ENCODE results near the gene LRRC72.
"Not testable (repeated sequence)": the region's sequence is repeated elsewhere in the genome, so short reads cannot be mapped to it uniquely, and the experiment has no call there.

LRRC72 gene

DNA sequence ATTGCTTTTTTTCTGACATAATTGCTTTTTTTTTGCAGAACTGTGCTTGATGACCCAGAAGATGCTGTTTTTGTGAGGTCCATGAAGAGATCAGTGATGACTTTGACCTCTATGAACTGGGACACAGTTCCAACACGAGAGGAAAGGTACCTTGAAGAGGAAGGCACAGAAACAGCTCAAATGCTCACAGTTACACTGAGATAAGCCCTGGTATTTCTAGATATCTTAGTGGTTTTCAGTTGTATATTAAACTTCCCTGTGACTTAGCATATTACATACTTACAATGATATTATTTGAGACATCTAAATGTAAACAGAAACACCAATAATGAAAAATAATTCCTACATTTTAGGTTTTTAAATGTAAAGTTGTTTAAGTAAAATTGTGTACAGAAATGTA lies 54.7 kb downstream of the LRRC72 start:
- no peak for DNase-seq (ENCODE audit: low read depth)

DNA sequence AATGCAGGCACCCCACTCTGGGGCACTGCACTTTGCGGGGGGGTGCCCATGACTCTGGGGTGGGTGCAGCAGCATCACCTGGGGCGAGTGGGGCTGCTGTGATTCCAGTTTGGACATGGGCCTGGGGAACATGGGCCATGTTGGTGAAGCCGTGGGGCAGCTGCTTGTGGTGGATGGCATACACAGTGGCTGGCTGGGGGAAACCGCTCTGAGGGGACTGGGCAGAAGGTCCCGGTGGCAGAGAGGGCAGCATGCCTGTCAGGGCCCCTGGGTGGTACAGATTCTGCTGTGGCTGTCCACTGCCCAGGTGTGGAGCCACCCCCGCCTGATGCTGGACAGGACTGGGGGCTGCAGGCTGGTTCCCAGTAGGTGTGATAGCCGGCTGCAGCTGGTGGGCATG lies 57.2 kb downstream of the LRRC72 start:
- DNase-seq (ENCODE audit: low read depth) = no peak

DNA sequence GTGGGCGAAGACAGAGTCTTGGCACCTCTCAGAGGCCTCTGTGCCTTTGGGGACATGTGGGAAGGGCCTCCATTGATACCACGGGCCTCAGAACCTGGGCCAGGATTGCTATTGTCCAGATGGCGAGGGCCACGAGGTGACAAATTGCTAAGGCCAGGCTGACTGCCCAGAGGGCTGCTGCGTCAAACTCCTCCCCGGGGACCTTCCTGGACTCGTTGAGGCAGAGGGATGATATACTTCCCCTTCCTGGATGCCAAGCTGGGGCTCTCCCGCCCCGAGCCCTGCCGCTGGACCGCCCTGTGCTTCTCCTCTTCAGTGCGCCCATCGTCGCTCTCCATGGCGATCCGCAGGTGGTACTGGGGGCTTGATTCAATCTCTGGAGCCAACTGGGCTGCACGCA lies 58.9 kb downstream of the LRRC72 start:
- DNase-seq (ENCODE audit: low read depth) = no peak

DNA sequence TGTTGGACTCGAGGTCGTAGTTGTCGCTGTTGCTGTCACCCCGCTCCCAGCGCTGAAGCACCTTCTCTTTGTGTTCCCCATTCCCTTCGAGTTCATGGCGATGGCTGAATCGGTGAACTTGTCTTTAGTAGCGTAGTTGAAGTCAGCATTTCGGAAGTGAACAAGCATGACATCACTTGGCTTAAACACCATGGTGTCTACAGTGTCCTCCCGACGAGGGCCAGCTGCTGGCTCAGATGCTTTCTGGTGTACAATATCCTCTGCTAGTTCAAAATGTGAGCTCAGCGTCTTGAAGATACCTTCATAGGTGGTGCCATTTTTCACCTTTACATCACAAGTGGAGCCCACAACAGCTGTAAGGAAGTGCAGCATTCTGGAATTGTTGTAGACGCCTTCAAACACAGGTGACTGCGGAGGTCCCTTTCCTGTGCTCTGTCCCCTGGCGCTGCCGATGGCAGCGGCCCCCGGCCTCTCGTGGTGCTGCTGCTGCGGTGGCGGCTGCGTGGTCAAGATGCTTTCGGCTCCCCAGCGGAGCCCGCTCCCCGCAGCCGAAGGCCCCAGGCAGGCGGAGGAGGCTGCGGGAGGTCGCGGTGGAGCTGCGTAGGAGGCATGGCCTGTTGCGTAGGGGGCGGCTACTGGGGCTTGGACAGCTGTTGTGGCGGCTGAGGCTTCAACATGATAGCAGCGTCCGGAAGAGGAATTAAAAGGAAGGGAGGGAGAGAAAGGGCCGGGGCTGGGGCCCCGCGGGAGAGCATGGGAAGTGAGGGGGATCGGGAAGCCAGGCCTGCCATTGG lies 59.7 kb downstream of the LRRC72 start:
- no peak for DNase-seq (ENCODE audit: low read depth)

DNA sequence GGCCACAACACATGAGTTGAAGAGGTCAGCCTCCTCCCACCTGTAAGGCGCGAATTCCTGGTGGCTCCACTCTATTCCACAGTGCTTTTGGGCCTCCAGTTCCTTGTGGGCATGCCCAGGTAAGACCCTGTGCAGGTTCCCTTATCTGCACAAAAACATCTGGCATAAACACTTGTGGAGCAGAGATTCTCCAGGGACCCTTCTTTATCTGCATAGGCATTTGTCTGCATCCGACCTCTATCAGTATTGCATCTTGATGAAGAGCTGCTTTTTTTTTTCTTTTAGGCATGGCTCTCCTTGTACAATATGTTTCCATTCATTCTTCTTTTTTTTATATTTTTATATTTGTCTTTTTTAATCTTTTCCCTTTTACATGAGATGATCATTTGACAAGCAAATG lies 60.5 kb downstream of the LRRC72 start:
- DNase-seq (ENCODE audit: low read depth) = no peak

DNA sequence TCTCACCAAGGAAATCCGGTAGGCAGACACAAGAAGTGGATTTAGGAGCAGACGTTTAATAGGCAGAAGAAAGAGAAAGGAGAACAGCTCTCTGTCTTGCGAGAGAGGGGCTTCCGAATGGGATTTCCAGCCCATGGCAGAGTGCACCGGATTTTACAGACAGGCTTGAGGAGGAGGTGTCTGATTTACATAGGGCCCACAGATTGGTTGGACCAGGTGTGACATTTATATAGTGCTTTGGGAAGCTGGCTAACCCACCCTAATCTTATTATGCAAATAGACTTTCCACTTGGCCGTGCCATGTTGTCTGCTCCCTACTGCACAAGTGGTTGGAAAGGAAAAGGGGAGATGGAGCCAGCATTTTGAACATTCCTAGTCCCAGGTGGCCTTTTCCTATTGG lies 61.2 kb downstream of the LRRC72 start:
- no peak for DNase-seq (ENCODE audit: low read depth)

DNA sequence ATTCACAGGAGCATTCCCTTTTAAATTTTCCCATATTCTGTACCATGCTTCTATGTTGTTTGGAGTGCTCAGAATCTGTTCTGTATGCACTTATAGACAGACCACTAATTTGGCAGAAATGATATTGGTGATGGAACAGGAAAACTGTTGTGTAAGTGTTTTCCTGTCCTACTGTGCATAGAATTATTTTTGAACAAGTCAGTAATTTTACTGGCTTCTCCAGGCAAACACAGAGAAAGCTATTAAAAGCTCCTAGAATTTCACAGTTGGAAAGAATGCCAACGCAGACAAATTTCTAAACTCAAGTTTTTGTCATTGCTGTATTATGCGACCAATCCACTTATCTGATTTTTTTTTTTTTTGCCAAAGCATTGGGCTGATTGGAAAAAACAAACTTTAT lies 63.3 kb downstream of the LRRC72 start:
- no peak for DNase-seq (ENCODE audit: low read depth)

DNA sequence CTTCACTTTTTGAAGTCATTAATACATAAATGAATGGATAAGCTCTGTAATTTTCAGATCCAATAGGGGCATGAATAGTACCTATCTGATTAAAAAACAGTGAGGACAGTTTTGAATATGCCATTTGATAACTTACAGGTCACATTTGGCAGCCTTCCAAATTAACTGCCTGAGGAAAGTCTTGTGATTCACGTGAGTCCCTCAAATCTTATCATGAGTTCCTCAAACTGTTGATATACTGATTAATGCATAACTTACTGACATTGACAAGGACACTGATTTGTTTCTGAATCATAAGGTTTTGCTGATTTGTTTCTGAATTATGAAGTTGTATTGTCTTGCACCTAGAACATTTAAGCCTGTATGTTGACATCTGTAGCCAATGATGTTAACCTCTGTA lies 63.8 kb downstream of the LRRC72 start:
- no peak for DNase-seq (ENCODE audit: low read depth)

DNA sequence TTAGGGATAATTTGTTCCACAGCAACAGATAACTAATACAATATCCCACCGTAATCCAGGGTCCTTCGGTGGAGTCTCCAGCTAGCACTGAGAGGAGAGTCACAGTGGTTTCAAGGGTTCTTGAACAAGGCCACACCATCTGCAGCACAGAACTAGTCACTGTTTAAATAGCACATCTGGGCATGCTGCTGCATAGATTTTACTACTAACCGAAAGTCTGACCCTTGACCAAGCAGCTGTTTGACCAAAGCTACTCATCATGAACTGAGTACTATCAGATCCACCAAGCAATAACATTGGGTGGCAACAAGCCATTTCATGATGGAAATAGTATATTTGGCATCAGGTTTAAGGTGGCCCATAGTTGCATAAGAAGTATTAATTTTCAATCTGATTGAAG lies 65.8 kb downstream of the LRRC72 start:
- no peak for DNase-seq (ENCODE audit: low read depth)

DNA sequence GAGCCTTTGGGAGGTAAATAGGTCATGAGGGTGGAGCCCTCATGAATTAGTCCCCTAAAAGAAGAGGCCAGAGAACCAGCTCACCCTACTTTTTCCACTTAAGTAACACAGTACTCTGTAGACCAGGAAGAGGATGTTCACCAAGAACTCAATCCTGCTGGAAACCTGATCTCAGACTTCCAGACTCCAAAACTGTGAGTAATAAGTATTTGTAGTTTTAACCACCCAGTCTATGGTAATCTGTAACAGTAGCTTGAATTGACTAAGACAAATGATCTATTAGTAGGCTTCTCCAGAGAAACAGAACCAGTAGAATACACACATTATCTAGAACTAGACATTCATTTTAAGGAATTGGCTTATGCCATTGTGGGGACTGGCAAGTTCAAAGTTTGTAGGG lies 67.4 kb downstream of the LRRC72 start:
- DNase-seq (ENCODE audit: low read depth) = no peak

DNA sequence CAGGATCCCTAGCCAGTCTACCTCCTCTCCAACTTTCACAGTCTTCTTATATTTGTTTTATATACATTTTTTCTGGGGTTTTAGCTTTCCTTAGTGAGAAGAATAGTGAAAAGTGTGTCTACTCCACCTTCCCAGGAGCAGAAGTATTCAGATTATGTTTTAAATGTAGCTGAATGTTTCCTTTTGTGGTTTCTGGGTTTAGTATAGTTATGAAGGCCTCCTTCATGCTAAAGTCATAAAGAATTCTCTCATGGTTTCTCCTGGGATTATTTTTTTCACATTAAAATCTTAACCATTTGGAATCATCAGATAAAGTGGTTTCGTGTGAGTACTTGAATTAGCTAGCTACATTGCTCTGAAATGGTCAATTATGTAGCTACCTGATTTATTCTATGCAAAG lies 68.1 kb downstream of the LRRC72 start:
- no peak for DNase-seq (ENCODE audit: low read depth)

DNA sequence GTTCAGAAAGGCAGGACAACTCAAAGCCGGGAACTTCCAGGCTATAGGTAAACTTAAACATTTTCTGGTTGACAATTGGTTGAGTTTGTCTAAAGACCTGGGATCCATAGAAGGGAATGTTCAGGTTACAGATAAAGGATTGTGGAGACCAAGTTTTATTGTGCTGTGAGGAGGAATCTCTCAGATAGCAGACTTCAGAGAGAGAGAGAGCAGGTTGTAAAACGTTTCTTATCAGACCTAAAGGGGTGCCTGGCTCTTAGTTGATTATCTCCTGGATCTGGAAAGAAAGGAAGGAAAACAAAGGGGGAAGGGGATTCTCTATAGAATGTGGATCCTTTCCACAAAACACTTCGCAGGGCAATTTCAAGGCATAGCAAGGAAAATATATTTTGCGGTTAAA lies 69.0 kb downstream of the LRRC72 start:
- DNase-seq (ENCODE audit: low read depth) = not testable (repeated sequence)

DNA sequence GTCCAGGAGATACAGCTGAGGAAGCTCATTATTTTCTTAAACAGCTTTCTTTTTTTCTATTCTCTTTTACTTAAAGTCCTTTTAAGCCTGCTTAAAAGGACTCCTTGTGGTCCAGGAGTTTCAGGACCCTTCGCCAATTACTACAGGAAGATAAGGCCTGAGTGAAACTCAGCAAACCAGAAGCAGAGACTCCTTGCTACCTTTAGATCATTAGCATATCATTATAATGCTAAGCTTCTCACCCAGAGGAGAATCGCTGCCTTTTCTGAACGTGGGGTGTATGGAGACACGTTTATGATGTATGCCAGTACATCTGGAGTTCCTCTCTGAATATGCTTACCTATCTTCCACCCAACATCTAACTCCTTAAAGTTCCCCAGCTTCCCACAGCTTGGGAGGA lies 71.4 kb downstream of the LRRC72 start:
- DNase-seq (ENCODE audit: low read depth) = no peak

DNA sequence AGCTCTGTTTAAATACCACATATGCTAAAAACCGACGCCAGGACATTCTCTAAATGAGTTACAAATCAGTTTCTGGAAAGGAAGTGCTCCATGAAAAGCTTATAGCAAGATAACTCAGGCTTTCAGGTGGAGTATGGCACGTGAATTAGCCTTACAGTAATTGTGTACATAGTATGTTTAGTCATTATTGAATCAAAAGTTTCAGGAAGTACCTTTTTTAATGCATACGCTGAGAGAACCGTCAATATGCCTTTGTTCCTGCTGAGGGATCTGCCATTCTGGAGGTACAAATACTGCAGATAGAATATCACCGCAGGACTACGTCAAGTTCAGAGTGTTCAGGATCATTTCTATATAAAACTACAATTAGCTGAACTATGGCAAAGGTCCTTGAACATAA lies 73.2 kb downstream of the LRRC72 start:
- no peak for DNase-seq (ENCODE audit: low read depth)

DNA sequence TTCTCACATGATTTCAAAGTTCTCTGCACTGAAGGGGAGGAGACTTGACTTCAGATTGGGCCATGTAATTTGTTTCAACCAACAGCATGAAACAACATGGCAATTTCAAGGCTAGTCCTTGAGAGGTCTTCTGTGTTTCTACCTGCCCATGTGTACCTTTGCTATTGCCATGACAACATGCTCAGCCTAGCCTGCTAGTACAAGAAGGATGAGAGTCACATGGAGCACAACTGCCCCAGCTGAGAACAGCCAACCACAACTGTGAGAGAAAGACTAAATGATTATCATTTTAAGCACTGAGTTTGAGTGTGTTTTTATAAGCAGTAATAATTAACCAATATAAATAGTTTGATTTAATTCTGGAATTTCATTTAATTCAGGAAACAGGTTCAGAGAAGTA lies 77.0 kb downstream of the LRRC72 start:
- no peak for DNase-seq (ENCODE audit: low read depth)

DNA sequence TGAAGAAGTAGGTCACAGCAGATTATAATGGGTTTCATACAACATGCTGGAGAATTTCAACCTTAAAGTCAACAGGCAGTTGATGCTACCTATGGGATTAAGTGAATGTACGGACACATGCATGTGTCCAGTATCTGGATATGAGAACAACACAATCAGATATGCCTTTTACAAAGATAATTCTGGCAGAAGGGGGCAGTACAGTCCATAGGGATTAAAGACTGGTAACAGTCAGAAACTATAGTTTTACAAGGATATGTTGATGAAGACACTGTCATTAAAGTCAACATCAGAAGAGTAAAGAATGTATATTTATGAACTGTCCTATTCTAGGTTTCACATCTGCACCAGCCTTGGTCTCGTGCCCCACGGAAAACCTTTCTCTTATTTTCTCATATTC lies 77.4 kb downstream of the LRRC72 start:
- no peak for DNase-seq (ENCODE audit: low read depth)

DNA sequence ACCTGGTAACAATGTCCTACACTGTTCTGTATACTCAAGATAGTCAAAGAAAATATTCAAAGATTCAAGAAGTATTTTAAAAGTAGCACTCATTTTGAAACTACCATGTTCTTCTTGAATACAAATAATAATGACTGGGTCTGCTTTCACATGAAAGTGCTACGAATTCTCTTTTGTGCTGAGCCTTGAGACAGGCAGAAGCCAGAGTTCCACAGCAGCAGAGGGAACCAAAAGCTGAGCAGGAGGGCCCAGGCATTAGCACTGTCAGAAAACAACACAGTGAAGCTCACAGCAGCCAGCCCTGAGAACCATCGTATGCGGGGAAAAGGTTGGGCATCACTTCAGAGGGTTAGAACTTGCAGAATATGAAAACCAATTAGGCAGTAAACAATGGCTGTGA lies 80.1 kb downstream of the LRRC72 start:
- DNase-seq (ENCODE audit: low read depth) = no peak

DNA sequence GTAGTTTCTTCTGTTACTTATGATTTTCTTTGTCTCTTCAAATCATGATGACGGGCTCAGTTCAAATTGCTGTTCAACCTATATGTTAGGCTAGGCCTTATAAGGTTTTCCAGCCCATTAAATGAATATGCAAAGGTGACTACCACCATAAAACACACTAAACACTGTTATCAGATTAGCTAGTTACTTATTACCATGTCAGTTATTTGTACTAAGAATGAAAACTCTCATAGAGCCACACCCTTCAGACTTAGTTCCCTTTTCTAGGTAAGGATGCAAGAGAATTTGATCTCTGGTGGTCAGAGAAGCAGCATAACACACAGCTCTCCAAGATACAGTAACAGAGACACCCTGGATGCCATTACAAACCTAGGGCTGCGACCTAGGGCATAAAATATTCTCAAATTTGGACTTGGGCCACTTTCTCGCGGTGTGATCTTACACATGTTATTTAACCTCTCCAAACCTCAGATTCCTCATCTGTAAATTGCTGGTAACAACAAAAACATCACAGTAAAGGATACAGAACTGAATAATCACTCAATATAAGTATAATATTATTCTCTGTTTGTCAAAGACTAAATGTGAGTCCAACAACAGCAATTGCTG lies 83.3 kb downstream of the LRRC72 start:
- no peak for DNase-seq (ENCODE audit: low read depth)

DNA sequence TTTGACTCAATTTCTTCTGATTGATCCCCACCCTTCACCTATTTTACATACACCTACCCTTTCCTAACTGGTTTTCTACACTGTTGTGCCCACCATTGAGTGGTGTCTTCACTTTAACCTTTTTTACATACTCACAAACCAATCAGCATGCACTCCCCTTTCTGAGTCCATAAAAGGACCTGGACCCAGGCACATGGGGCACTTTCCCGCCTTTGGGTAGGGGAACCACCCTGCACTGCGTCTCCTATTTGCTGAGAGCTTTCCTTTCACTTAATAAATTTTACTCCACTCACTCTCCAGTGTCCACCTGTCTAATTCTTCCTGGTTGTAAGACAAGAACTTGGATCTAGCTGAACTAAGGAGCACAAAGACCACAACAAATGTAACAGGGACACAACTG lies 85.1 kb downstream of the LRRC72 start:
- DNase-seq (ENCODE audit: low read depth) = no peak

DNA sequence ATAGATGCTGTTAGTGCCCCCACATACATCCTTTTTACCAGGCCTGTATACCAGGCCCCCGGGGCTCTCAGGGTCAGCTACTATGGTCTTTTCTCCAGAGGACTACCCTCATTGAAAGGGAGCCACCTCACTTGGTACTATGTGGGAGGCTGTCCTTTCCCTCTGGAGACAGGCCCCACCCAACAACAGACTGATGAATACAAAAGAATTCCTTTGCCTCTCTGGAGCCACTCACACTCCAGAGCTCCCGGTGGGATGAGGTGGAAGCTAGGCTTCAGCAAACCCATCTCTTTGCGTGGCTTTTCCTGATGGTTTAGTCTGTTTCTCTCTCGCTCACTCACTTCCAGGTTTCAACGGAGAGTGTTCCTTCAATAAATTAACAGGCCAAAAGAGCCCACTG lies 88.6 kb downstream of the LRRC72 start:
- DNase-seq (ENCODE audit: low read depth) = no peak

DNA sequence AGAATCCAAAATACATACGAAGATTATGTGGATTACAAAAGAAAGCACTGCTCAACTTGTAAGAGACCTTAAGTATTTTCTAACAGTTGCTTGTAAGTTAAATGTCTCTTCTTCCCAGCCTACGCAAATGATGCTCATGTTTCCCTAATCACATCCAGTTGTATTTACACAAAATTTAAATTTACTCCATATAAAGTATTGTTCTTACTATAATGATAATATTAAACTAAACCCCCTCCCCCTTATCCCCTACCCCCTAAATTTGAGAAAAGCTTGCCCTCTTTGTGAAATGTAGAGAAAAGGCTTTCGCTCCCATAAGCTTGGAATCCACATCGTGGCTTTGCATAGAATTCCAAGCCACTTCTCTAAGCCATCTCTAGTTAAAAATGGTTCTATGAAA lies 89.5 kb downstream of the LRRC72 start:
- DNase-seq (ENCODE audit: low read depth) = no peak

DNA sequence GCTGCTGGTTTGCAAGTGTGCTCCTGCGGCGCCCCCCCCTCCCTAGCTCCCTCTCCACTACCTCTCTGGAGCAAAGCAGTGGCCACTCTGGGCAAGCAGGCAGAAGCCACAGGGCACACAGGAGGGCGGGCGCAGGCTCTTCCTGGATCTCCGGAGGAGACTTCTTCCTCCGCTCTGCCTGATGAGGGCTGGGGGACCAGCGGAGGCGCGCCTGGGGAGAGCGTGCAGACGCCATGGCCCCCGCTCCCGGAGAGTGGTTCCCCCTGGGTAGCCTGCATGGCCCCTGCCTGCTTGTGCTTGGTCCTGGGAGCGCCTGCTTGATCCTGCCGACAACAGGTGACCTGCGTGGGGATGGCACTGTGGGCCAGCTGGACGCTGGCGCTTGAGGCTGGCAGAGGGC lies 89.9 kb downstream of the LRRC72 start:
- no peak for DNase-seq (ENCODE audit: low read depth)

DNA sequence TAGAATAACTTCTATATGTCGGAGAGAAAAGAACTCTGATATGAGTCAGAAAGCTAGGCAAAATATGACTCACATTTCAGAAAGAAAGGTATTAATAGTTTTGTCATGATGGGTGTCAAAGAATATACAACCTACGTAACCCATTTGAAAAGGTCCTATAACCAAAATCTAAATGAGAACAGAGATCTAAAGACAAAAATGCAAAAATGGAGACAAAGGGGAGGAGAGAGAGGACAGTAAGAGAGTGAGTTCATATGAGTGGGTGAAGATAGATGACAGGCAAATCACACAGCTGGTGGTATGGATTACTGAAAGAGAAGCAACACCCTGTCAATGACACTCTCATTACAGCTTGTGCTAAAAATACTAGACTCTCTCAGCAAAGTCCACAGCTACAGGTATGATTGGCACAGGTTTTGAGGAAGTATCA lies 93.4 kb downstream of the LRRC72 start:
- no peak for DNase-seq (ENCODE audit: low read depth)

DNA sequence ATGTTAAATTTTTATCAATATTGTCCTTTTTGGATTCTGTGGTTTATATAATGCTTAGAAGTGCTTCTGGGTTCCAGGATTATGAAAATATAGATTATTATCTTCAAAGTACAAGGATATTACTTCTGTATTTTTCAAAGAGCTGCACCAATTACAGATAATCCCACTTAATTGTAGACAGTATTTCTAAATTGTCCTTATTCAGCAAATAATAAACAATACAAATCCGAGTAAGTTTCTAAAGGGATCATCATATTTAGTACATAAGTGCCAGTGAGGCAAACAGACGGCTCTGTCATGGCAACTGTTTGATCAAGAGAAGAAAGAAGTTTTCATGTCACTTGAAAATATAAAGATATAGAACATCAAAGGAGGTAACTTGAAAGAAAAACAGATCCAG lies 99.8 kb downstream of the LRRC72 start:
- no peak for DNase-seq (ENCODE audit: low read depth)
